ENCODE data around the gene EVC. TPM values are rescaled to one million over a fixed set of nuclear protein-coding genes. Genes with fewer than 3 reads are reported as not detected.
A peak's percentile ranks its signal among the peaks of the same experiment; 100 is the strongest.

Gene EVC
- total and polyA plus RNA-seq, 5 donors = 5.8 to 14.0 (median 11.7) TPM

GRCh38 chr4:5750946-5751665 lies 40.1 kb downstream of the EVC start:
- H3K4me1 ChIP-seq (ENCODE audit: control insufficient read depth, insufficient read depth, low read length) = peaks cover 2% of the 10 kb centered on the region
- no peak for ATAC-seq
- intact Hi-C loops (cut with DNase I) = no loop called here
- no peak overlapping the region for H3K27ac ChIP-seq (ENCODE audit: low read length)
- H3K4me3 ChIP-seq (ENCODE audit: low read length) = no peak overlapping the region
- H3K9me3 ChIP-seq (ENCODE audit: control insufficient read depth, low read length) = no peaks in the 10 kb centered on the region
- no peaks in the 10 kb centered on the region for H3K27me3 ChIP-seq (ENCODE audit: control insufficient read depth, insufficient read depth)
- DNase-seq = no peak
- 81% methylated on average over 17 of the region's 17 CpGs for WGBS

DNA sequence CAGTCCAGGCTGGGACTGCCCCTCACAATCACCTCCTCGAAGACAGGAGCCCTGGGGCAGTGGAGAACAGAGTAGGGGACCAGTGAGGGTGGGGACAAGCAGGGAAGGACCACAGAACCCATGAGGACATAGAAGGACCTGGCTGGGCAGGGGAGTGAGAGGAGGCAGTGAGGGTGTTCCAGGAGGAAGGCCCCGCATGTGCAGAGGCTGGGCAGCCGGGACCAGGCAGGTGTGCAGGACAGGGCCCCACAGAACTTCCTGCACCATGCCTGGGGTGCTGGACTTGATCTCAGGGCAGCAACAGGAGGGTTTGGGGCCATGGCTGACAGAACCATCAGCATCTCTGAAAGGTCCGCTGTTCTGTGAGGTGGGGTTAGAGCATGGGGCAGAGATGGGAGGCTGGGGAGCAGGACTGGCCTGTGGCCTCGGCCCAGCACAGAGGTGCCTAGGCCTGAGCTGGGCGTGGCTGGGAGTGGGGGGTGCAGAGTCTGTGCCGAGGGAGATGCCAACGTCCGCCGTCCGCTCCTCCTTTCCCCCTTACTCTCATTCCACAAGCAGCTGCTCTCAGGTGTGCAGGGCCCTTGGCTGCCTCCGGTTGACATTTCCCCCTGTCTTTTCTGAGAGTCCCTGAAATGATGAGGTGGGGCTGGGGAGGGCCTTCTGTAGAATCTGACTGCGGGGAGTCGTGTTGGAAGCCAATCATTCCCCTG lies 40.8 kb downstream of the EVC start:
- ATAC-seq (no peak), DNase-seq (no peak)
- WGBS = 86% methylated on average over 14 of the region's 14 CpGs

GRCh38 chr4:5752376-5753184 lies 41.6 kb downstream of the EVC start:
- no peak overlapping the region for H3K27ac ChIP-seq (ENCODE audit: low read length)
- no peaks in the 10 kb centered on the region for H3K4me1 ChIP-seq (ENCODE audit: control insufficient read depth, insufficient read depth, low read length)
- ATAC-seq (no peak), DNase-seq (no peak)
- no peaks in the 10 kb centered on the region for H3K9me3 ChIP-seq (ENCODE audit: control insufficient read depth, low read length)
- 80% methylated on average over 26 of the region's 26 CpGs for WGBS
- H3K4me3 ChIP-seq (ENCODE audit: low read length) = no peak overlapping the region
- H3K27me3 ChIP-seq (ENCODE audit: control insufficient read depth, insufficient read depth) = no peaks in the 10 kb centered on the region
- intact Hi-C loops (cut with DNase I) = no loop called here

More for the DNA sequence above, 40.8 kb downstream of the EVC start:
- peaks cover 1% of the 10 kb centered on the region for H3K4me1 ChIP-seq (ENCODE audit: control insufficient read depth, insufficient read depth, low read length)
- no peaks in the 10 kb centered on the region for H3K27me3 ChIP-seq (ENCODE audit: control insufficient read depth, insufficient read depth)
- no peaks in the 10 kb centered on the region for H3K9me3 ChIP-seq (ENCODE audit: control insufficient read depth, low read length)
- intact Hi-C loops (cut with DNase I) = no loop called here
- no peak overlapping the region for H3K27ac ChIP-seq (ENCODE audit: low read length)
- no peak overlapping the region for H3K4me3 ChIP-seq (ENCODE audit: low read length)

DNA sequence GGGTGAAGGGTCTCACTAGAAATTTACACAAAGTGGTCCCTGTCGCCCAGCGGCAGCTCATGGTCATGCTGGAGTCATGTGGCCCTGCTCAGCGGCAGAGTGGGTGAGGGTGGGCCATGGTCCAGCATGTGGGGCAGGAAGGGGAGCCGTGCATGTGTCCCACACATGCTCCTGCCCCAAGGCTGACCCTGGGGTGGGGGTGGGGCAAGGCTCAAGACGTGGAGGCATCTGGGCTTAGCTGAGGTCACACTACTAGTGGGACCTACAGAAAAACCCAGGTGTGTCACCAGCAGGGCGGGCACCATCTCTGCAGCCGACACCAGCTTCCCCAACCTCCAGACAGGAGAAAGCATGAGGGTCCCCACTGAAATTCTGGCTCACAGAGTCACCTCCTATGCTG lies 42.4 kb downstream of the EVC start:
- no peak overlapping the region for H3K4me3 ChIP-seq (ENCODE audit: low read length)
- DNase-seq (no peak), ATAC-seq (no peak)
- no peak overlapping the region for H3K27ac ChIP-seq (ENCODE audit: low read length)
- 87% methylated on average over 7 of the region's 7 CpGs for WGBS
- no peaks in the 10 kb centered on the region for H3K9me3 ChIP-seq (ENCODE audit: control insufficient read depth, low read length)
- no peaks in the 10 kb centered on the region for H3K4me1 ChIP-seq (ENCODE audit: control insufficient read depth, insufficient read depth, low read length)
- intact Hi-C loops (cut with DNase I) = no loop called here
- H3K27me3 ChIP-seq (ENCODE audit: control insufficient read depth, insufficient read depth) = no peaks in the 10 kb centered on the region

DNA sequence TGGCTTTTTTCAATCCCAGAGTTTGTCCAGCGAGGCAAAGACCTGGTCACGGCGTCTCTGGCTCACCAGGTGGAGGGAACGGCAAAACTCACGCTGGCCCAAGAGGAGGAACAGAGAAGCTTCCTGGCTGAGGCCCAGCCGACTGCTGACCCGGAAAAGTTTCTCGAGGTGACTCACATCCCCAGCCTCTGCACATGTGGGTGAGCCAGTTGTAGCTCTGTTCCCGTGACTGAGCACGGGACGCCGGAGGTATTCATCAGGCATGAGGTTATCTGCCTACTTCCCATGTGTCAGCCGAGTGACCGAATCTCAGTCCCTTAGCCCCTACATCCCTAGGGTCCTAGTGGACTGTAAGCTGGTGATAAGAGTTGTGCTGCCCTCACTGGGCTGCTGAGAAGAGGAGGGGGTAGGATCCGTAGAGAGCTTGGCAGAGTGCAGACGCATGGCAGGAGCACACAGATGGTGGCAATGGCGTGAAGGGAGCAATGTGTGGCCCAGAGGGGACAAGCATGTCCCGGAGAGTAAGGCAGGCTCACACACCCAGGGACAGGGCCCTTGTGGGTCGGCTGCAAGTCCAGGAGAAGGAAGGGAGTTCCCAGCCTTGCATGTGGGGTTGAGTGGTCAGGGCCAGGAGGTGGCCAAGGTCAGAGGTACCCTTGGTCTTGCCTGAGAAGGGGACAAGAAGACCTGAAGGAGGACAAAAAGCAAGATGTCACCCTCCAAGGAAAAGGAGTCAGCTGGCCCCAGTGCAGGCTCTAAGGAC lies 42.9 kb downstream of the EVC start:
- H3K4me1 ChIP-seq (ENCODE audit: control insufficient read depth, insufficient read depth, low read length) = no peaks in the 10 kb centered on the region
- H3K27me3 ChIP-seq (ENCODE audit: control insufficient read depth, insufficient read depth) = no peaks in the 10 kb centered on the region
- no peak overlapping the region for H3K27ac ChIP-seq (ENCODE audit: low read length)
- DNase-seq (no peak), ATAC-seq (peak in 1 of 2 donors; percentile 15)
- no peaks in the 10 kb centered on the region for H3K9me3 ChIP-seq (ENCODE audit: control insufficient read depth, low read length)
- 75% methylated on average over 19 of the region's 19 CpGs for WGBS
- intact Hi-C loops (cut with DNase I) = no loop called here
- no peak overlapping the region for H3K4me3 ChIP-seq (ENCODE audit: low read length)

- WGBS = 96% methylated on average over 8 of the region's 8 CpGs
- no peaks in the 10 kb centered on the region for H3K27me3 ChIP-seq (ENCODE audit: control insufficient read depth, insufficient read depth)
- no peak overlapping the region for H3K4me3 ChIP-seq (ENCODE audit: low read length)
- no peaks in the 10 kb centered on the region for H3K4me1 ChIP-seq (ENCODE audit: control insufficient read depth, insufficient read depth, low read length)
- ATAC-seq = no peak
- intact Hi-C loops (cut with DNase I) = no loop called here
- H3K9me3 ChIP-seq (ENCODE audit: control insufficient read depth, low read length) = no peaks in the 10 kb centered on the region
- no peak overlapping the region for H3K27ac ChIP-seq (ENCODE audit: low read length)
- no peak for DNase-seq
These were observed 43.5 kb downstream of the EVC start for GRCh38 chr4:5754529-5754881.

GRCh38 chr4:5755161-5755560 lies 44.2 kb downstream of the EVC start:
- 93% methylated on average over 16 of the region's 16 CpGs for WGBS
- Histone ChIP-seq H3K4me1 (ENCODE audit: control insufficient read depth, insufficient read depth, low read length) (no peaks in the 10 kb centered on the region), H3K4me3 (ENCODE audit: low read length) (no peak overlapping the region), H3K27me3 (ENCODE audit: control insufficient read depth, insufficient read depth) (no peaks in the 10 kb centered on the region), H3K27ac (ENCODE audit: low read length) (no peak overlapping the region), H3K9me3 (ENCODE audit: control insufficient read depth, low read length) (no peaks in the 10 kb centered on the region)
- ATAC-seq = no peak
- intact Hi-C loops (cut with DNase I) = no loop called here
- no peak for DNase-seq

GRCh38 chr4:5755679-5756078 lies 44.7 kb downstream of the EVC start:
- intact Hi-C loops (cut with DNase I) = no loop called here
- Histone ChIP-seq H3K27ac (ENCODE audit: low read length) (no peak overlapping the region), H3K27me3 (ENCODE audit: control insufficient read depth, insufficient read depth) (no peaks in the 10 kb centered on the region), H3K9me3 (ENCODE audit: control insufficient read depth, low read length) (no peaks in the 10 kb centered on the region), H3K4me3 (ENCODE audit: low read length) (no peak overlapping the region), H3K4me1 (ENCODE audit: control insufficient read depth, insufficient read depth, low read length) (no peaks in the 10 kb centered on the region)
- WGBS = 84% methylated on average over 6 of the region's 7 CpGs
- DNase-seq = no peak
- no peak for ATAC-seq

DNA sequence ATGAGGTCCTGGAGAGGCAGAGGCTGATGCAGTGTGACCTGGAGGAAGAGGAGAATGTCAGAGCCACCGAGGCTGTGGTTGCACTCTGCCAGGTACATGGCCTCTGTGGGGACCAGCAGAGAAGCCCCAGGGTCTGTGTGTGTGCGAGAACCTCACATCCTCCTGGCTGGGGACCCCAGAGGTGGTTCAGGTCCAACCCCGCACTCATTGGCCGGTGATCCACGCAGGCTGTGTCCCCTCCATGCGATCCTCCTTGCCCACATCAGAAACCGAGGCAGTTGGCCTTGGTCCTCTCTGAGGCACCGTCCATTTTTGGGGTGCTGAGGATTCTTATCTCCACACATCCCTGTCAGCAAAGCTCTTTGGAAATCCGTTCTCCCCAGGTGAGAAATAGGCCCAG lies 45.3 kb downstream of the EVC start:
- intact Hi-C loops (cut with DNase I) = no loop called here
- no peaks in the 10 kb centered on the region for H3K27me3 ChIP-seq (ENCODE audit: control insufficient read depth, insufficient read depth)
- H3K4me3 ChIP-seq (ENCODE audit: low read length) = no peak overlapping the region
- no peak for DNase-seq
- H3K4me1 ChIP-seq (ENCODE audit: control insufficient read depth, insufficient read depth, low read length) = no peaks in the 10 kb centered on the region
- H3K27ac ChIP-seq (ENCODE audit: low read length) = no peak overlapping the region
- no peaks in the 10 kb centered on the region for H3K9me3 ChIP-seq (ENCODE audit: control insufficient read depth, low read length)
- WGBS = 92% methylated on average over 9 of the region's 9 CpGs
- no peak for ATAC-seq

- intact Hi-C loops (cut with DNase I) = no loop called here
These were observed 46.1 kb downstream of the EVC start for GRCh38 chr4:5757091-5757490.

More at GRCh38 chr4:5757091-5757490, 46.1 kb downstream of the EVC start:
- Histone ChIP-seq H3K27me3 (ENCODE audit: control insufficient read depth, insufficient read depth) (no peaks in the 10 kb centered on the region), H3K4me3 (ENCODE audit: low read length) (no peak overlapping the region), H3K9me3 (ENCODE audit: control insufficient read depth, low read length) (no peaks in the 10 kb centered on the region), H3K4me1 (ENCODE audit: control insufficient read depth, insufficient read depth, low read length) (no peaks in the 10 kb centered on the region), H3K27ac (ENCODE audit: low read length) (no peak overlapping the region)
- 94% methylated on average over 7 of the region's 7 CpGs for WGBS
- DNase-seq (no peak), ATAC-seq (no peak)
